SK-N-SH (cell line): ENCODE data around the gene BDKRB2.

Experiments used
- EP300 ChIP-seq, 2 experiments: IDR thresholded peaks; 2 replicates each; pipeline versions ENCODE4 v1.4.0 to v1.6.1; 2012; ENCODE audit warnings: borderline replicate concordance in 1 of 2, low read depth in 1 of 2, low read length in 1 of 2
- EZH2phosphoT487 ChIP-seq: fragments of 200-600 bp; sonication (generic); IDR thresholded peaks from 2 replicates; pipeline ENCODE4 v1.6.1; 2017; ENCODE audit warnings: low read depth, mixed run types, mild to moderate bottlenecking, antibody characterized with exemption, moderate library complexity, borderline replicate concordance
- MAX ChIP-seq: IDR thresholded peaks from 2 replicates; pipeline ENCODE4 v1.4.0; 2012; ENCODE audit warnings: low read depth
- MEF2A ChIP-seq: IDR thresholded peaks from 2 replicates; pipeline ENCODE4 v1.4.0; 2012; ENCODE audit warnings: low read depth, borderline replicate concordance
- MXI1 ChIP-seq: IDR thresholded peaks from 2 replicates; pipeline ENCODE4 v1.6.1; 2012; ENCODE audit warnings: mild to moderate bottlenecking, low read depth, low read length, improper control_type of control experiment
- POLR2AphosphoS5 ChIP-seq: IDR thresholded peaks from 2 replicates; pipeline ENCODE4 v1.6.1; 2012; ENCODE audit warnings: low read depth, low read length
- REST ChIP-seq: IDR thresholded peaks from 2 replicates; pipeline ENCODE4 v1.6.1; 2012; ENCODE audit warnings: mild to moderate bottlenecking, low read depth, low read length, moderate library complexity
- SMC3 ChIP-seq: IDR thresholded peaks from 2 replicates; pipeline ENCODE4 v1.6.1; 2012; ENCODE audit warnings: low read depth, low read length, improper control_type of control experiment
- ZBTB33 ChIP-seq: IDR thresholded peaks from 2 replicates; pipeline ENCODE4 v1.4.0; 2012; ENCODE audit warnings: low read depth, borderline replicate concordance
- TF ChIP-seq, protein P1 (sequence below): fragments of 200-600 bp; sonication (generic); IDR thresholded peaks from 2 replicates; pipeline ENCODE4 v1.6.1; 2017; ENCODE audit warnings: antibody characterized with exemption, mild to moderate bottlenecking, moderate library complexity

GRCh38 chr14:96246539-96246847 lies 41.9 kb downstream of the BDKRB2 start:
- TF ChIP-seq SMC3 (no peak), EZH2phosphoT487 (no peak), MEF2A (no peak), EP300 (IDR thresholded peaks at IDR 0.05; ENCODE audit: borderline replicate concordance in 1 of 2, low read depth in 1 of 2, low read length in 1 of 2) (no peak; a peak in 1 of 4 replicates), ZBTB33 (0 out of 2 replicates have a peak, but pooled peaks have one; percentile 47), POLR2AphosphoS5 (0 out of 2 replicates have a peak, but pooled peaks have one; percentile 14), REST (no peak), MAX (peak; percentile 96), MXI1 (no peak)
- TF ChIP-seq, protein P1, sequence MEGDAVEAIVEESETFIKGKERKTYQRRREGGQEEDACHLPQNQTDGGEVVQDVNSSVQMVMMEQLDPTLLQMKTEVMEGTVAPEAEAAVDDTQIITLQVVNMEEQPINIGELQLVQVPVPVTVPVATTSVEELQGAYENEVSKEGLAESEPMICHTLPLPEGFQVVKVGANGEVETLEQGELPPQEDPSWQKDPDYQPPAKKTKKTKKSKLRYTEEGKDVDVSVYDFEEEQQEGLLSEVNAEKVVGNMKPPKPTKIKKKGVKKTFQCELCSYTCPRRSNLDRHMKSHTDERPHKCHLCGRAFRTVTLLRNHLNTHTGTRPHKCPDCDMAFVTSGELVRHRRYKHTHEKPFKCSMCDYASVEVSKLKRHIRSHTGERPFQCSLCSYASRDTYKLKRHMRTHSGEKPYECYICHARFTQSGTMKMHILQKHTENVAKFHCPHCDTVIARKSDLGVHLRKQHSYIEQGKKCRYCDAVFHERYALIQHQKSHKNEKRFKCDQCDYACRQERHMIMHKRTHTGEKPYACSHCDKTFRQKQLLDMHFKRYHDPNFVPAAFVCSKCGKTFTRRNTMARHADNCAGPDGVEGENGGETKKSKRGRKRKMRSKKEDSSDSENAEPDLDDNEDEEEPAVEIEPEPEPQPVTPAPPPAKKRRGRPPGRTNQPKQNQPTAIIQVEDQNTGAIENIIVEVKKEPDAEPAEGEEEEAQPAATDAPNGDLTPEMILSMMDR, result no peak
